ENCODE results near the gene PI4KA. TPM values are rescaled to one million over a fixed set of nuclear protein-coding genes. Genes with fewer than 3 reads are reported as not detected.
"Not testable (repeated sequence)": the region's sequence is repeated elsewhere in the genome, so short reads cannot be mapped to it uniquely, and the experiment has no call there.

Gene PI4KA
- polyA plus RNA-seq, 1 of the 3 experiments (the other 2 are of a cell fraction) = 30.0 TPM

DNA sequence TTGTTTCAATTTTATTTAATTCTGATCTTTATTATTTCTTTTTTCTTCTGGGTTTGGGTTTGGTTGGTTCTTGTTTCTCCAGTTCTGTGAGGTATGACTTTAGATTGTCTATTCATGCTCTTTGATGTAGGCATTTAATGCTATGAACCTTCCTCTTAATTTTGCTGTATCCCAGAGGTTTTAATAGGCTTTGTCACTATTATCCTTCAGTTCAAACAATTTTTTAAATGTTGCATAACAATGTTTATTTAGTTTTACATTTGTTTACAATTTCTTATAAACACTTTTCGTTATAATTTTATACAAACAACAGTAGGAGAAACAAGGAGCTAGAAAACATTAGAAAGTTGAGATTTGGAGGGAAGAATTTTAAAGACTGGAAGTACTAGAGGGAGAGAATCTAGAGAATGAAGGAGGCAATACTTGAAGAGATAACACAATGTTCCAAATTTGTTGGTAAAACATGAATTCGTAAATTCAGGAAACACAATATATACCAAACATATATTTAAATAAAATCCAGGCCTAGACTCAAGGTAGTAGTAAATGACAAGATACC, 180.8 kb downstream of the PI4KA start:
- Histone ChIP-seq H3K9me3 (no peaks in the 10 kb centered on the region), H3K27ac (ENCODE audit: low read depth in 2 of 2, low read length in 1 of 2) (no peak overlapping the region), H3K4me3 (ENCODE audit: low read depth in 2 of 2, low read length in 1 of 2) (no peak overlapping the region), H2AFZ (ENCODE audit: low read depth) (no peak overlapping the region), H3K4me1 (ENCODE audit: control insufficient read depth in 1 of 2, insufficient read depth in 2 of 2, low read depth in 1 of 2, low read length in 1 of 2) (no peaks in the 10 kb centered on the region), H3K27me3 (ENCODE audit: insufficient read depth) (no peaks in the 10 kb centered on the region), H3K4me2 (no peak overlapping the region), H3K9ac (no peak overlapping the region), H3K36me3 (replicated peaks in 1 of 2; ENCODE audit: control insufficient read depth in 1 of 2, insufficient read depth in 2 of 2, low read length in 1 of 2) (no peaks in the 10 kb centered on the region), H3K79me2 (ENCODE audit: insufficient read depth) (no peaks in the 10 kb centered on the region), H3F3A (replicated peaks; ENCODE audit: insufficient read depth) (peaks cover 3% of the 10 kb centered on the region), H4K20me1 (ENCODE audit: insufficient read depth) (no peaks in the 10 kb centered on the region), H3K9me2 (no peaks in the 10 kb centered on the region)
- WGBS (ENCODE audit: low lambda C conversion rate) = 38% methylated on average over 2 of the region's 2 CpGs
- no peak for TF ChIP-seq TEAD4 (IDR thresholded peaks at IDR 0.05; ENCODE audit: borderline replicate concordance, insufficient read depth)
- no peak for TF ChIP-seq EP300 (IDR thresholded peaks at IDR 0.05; ENCODE audit: borderline replicate concordance in 1 of 2, low read depth in 1 of 2, low read length in 1 of 2)
- TF ChIP-seq, protein P1, sequence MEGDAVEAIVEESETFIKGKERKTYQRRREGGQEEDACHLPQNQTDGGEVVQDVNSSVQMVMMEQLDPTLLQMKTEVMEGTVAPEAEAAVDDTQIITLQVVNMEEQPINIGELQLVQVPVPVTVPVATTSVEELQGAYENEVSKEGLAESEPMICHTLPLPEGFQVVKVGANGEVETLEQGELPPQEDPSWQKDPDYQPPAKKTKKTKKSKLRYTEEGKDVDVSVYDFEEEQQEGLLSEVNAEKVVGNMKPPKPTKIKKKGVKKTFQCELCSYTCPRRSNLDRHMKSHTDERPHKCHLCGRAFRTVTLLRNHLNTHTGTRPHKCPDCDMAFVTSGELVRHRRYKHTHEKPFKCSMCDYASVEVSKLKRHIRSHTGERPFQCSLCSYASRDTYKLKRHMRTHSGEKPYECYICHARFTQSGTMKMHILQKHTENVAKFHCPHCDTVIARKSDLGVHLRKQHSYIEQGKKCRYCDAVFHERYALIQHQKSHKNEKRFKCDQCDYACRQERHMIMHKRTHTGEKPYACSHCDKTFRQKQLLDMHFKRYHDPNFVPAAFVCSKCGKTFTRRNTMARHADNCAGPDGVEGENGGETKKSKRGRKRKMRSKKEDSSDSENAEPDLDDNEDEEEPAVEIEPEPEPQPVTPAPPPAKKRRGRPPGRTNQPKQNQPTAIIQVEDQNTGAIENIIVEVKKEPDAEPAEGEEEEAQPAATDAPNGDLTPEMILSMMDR (IDR thresholded peaks at IDR 0.05) = no peak
- TF ChIP-seq RFX5 (IDR thresholded peaks at IDR 0.05; ENCODE audit: low read length) = no peak
- TF ChIP-seq RXRA (IDR thresholded peaks at IDR 0.05; ENCODE audit: borderline replicate concordance, low read depth) = no peak
- TF ChIP-seq, protein P2, sequence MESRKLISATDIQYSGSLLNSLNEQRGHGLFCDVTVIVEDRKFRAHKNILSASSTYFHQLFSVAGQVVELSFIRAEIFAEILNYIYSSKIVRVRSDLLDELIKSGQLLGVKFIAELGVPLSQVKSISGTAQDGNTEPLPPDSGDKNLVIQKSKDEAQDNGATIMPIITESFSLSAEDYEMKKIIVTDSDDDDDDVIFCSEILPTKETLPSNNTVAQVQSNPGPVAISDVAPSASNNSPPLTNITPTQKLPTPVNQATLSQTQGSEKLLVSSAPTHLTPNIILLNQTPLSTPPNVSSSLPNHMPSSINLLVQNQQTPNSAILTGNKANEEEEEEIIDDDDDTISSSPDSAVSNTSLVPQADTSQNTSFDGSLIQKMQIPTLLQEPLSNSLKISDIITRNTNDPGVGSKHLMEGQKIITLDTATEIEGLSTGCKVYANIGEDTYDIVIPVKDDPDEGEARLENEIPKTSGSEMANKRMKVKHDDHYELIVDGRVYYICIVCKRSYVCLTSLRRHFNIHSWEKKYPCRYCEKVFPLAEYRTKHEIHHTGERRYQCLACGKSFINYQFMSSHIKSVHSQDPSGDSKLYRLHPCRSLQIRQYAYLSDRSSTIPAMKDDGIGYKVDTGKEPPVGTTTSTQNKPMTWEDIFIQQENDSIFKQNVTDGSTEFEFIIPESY (IDR thresholded peaks at IDR 0.05; ENCODE audit: borderline replicate concordance, low read depth) = no peak
- TF ChIP-seq, protein P3, sequence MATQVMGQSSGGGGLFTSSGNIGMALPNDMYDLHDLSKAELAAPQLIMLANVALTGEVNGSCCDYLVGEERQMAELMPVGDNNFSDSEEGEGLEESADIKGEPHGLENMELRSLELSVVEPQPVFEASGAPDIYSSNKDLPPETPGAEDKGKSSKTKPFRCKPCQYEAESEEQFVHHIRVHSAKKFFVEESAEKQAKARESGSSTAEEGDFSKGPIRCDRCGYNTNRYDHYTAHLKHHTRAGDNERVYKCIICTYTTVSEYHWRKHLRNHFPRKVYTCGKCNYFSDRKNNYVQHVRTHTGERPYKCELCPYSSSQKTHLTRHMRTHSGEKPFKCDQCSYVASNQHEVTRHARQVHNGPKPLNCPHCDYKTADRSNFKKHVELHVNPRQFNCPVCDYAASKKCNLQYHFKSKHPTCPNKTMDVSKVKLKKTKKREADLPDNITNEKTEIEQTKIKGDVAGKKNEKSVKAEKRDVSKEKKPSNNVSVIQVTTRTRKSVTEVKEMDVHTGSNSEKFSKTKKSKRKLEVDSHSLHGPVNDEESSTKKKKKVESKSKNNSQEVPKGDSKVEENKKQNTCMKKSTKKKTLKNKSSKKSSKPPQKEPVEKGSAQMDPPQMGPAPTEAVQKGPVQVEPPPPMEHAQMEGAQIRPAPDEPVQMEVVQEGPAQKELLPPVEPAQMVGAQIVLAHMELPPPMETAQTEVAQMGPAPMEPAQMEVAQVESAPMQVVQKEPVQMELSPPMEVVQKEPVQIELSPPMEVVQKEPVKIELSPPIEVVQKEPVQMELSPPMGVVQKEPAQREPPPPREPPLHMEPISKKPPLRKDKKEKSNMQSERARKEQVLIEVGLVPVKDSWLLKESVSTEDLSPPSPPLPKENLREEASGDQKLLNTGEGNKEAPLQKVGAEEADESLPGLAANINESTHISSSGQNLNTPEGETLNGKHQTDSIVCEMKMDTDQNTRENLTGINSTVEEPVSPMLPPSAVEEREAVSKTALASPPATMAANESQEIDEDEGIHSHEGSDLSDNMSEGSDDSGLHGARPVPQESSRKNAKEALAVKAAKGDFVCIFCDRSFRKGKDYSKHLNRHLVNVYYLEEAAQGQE (IDR thresholded peaks at IDR 0.05; ENCODE audit: low read depth, low read length) = no peak
- TF ChIP-seq CHD2 (IDR thresholded peaks at IDR 0.05; ENCODE audit: low read length, partially characterized antibody) = no peak
- ChIA-PET CTCF (no interaction called here), POLR2A (no interaction called here)
- no peak for DNase-seq

DNA sequence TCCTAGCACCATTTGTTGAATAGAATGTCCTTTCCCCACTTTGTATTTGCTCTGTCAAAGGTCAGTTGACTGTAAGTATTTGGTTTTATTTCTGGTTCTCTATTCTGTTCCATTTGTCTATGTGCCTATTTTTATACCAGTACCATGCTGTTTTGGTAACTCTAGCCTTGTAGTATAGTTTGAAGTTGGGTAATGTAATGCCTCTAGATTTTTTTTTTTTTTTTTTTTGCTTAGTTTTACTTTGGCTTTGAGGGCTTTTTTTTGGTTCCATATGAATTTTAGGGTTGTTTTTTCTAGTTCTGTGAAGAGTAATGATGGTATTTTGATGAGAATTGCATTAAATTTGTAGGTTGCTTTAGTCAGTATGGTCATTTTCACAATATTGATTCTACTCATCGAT, 183.0 kb downstream of the PI4KA start:
- H3K4me2 ChIP-seq; H4K20me1 ChIP-seq (ENCODE audit: insufficient read depth); CTCF ChIA-PET; H3K27me3 ChIP-seq (ENCODE audit: insufficient read depth); H3K79me2 ChIP-seq (ENCODE audit: insufficient read depth); H3K9ac ChIP-seq; H3K4me1 ChIP-seq (ENCODE audit: control insufficient read depth in 1 of 2, insufficient read depth in 2 of 2, low read depth in 1 of 2, low read length in 1 of 2); H3K4me3 ChIP-seq (ENCODE audit: low read depth in 2 of 2, low read length in 1 of 2); H3K27ac ChIP-seq (ENCODE audit: low read depth in 2 of 2, low read length in 1 of 2); H3F3A ChIP-seq (replicated peaks; ENCODE audit: insufficient read depth); H3K36me3 ChIP-seq (replicated peaks in 1 of 2; ENCODE audit: control insufficient read depth in 1 of 2, insufficient read depth in 2 of 2, low read length in 1 of 2); H3K9me2 ChIP-seq; POLR2A ChIA-PET; H2AFZ ChIP-seq (ENCODE audit: low read depth); H3K9me3 ChIP-seq; DNase-seq: not testable (repeated sequence)
- WGBS (ENCODE audit: low lambda C conversion rate) = 79% methylated on average over 1 of the region's 1 CpG

All from SK-N-SH (cell line).